IgD-negative memory B cell (primary cell): ENCODE measurements around the gene DGKZ. TPM values are rescaled to one million over a fixed set of nuclear protein-coding genes. Genes with fewer than 3 reads are reported as not detected.

Experiments used
- H3K27ac Mint-ChIP-seq, 3 donors: one replicate each; pipeline ENCODE4 v1.8.0; 2020 to 2022; ENCODE audit warnings: mild to moderate bottlenecking in 3 of 3, mixed read lengths in 3 of 3, moderate library complexity in 1 of 3
- H3K27me3 Mint-ChIP-seq: one replicate; pipeline ENCODE4 v1.8.0; 2021; ENCODE audit warnings: mixed read lengths
- H3K36me3 Mint-ChIP-seq: one replicate; pipeline ENCODE4 v1.8.0; 2020; ENCODE audit warnings: mild to moderate bottlenecking, mixed read lengths
- H3K4me1 Mint-ChIP-seq, 3 donors: one replicate each; pipeline ENCODE4 v1.8.0; 2020 to 2022; ENCODE audit warnings: mixed read lengths in 3 of 3, mild to moderate bottlenecking in 1 of 3
- H3K4me3 Mint-ChIP-seq, 4 donors: one replicate each; pipeline ENCODE4 v1.8.0; 2020 to 2022; ENCODE audit warnings: mild to moderate bottlenecking in 4 of 4, mixed read lengths in 4 of 4, moderate library complexity in 3 of 4
- H3K9me3 Mint-ChIP-seq, 3 donors: one replicate each; pipeline ENCODE4 v1.8.0; 2020 to 2021; ENCODE audit warnings: mixed read lengths in 3 of 3, mild to moderate bottlenecking in 1 of 3
- polyA plus RNA-seq: library from polyadenylated mRNA; unstranded; fragments of 300-500 nt; fragmentation: Illumina TruSeq; gene quantifications from one replicate; pipeline ENCODE4 v1.2.3, GENCODE V29; 2021

Gene DGKZ
- polyA plus RNA-seq, 1 donor from 2014 or later, result 9.0 TPM

DNA sequence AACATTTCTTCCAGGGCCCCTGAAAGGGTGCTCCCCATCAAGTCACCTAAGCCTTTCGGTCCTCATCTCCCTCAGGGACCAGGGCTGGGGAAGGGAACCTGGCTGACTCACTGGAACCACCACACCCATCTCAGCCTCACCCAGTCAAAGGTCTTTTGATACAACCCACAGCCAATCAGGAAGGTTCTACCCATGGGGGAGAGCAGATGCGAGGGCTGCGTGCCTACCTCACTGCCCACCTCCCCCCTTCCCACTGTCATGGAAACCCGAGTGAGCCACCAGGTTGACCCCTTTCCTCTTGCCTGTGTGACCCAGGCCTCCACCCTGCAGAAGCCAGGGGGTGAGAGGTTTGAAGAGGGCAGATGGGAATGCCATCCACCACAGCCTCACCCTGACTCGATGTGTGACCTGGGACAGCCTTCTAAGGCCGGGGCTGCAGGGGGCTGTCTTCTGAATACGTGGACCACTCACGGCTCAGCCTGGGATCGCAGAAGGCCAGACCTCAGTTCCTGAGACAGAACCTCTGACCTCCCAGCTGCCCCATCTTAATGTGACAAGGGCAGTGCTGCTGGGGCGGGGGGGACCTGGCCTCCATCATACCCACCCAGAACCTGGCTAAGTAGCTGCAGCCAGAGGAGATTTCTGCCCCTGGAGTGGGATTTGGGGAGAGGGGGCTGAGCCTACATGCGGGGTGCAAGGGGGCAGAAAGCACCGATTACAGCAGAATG lies 36.9 kb downstream of the DGKZ start:
- Mint-ChIP-seq H3K4me3 (peak overlapping the region in 1 of 4 donors; percentile 24), H3K27me3 (peaks cover 43% of the 10 kb centered on the region), H3K9me3 (no peaks in the 10 kb centered on the region), H3K27ac (no peak overlapping the region), H3K4me1 (peaks cover 0 to 4% (median 4%) of the 10 kb centered on the region in 3 donors), H3K36me3 (peaks cover 2% of the 10 kb centered on the region)

DNA sequence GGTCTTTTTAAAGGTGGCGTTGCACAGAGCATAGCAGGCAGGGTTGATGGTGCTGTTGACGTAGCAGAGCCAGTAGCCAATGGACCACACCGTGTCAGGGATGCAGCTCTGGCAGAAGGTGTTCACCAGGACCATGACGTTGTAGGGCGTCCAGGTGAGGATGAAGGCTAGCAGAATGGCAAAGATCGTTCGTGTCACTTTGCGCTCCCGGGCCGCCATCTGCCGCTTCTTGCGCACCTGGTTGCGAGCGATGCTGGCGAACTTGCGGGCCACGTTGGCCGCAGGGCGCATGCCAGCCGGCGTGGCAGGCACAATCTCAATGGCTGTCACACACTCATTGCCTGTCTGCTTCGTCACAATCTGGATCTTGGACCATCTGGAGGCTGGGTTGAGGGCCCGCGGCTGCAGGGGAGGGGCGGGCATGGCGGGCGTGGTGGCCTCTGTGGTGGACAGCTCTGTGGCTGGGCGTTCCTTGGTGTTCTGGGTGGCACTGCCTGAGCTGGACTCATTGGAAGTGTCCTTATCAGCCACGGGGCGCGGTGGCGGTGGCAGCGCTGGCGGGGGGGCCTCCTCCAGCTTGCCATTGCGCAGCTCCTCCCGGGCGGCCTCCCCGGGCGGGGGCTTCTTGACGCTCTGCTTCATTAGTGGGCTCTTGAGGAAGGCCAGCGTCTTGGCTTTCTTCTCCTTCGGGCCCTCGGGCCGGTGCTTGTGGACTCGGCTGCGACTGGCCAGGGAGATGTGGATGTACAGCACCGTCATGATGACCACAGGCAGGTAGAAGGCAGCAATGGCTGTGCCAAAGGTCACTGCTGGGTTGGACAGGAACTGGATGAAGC lies 38.1 kb downstream of the DGKZ start:
- H3K4me3 Mint-ChIP-seq, result peak overlapping the region in 1 of 4 donors; percentile 68
- H3K4me1 Mint-ChIP-seq, result peaks cover 0 to 8% (median 8%) of the 10 kb centered on the region in 3 donors
- H3K27me3 Mint-ChIP-seq, result peaks cover 55% of the 10 kb centered on the region
- no peaks in the 10 kb centered on the region for H3K9me3 Mint-ChIP-seq
- H3K36me3 Mint-ChIP-seq, result peaks cover 2% of the 10 kb centered on the region
- peak overlapping the region in 1 of 3 donors; percentile 45 for H3K27ac Mint-ChIP-seq

DNA sequence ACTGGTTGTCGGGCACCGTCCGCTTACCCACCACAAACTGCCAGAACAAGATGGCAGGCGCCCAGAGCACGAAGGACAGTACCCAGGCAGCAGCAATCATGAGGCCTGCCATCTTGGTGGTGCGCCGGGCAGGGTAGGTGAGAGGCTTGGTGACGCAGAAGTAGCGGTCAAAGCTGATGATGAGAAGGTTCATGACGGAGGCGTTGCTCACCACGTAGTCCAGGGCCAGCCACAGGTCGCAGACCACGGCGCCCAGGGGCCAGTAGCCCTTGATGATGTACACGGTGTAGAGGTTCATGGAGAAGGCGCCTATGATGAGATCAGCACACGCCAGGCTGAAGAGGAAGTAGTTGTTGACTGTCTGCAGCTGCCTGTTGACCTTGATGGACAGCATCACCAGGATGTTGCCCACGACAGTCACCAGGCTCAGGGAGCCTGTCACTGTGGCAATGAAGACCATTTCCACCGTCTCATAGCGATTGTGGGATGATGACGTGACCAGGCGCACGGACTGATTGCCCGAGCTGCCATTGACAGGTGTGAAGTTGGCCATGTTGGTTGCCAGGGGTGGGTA lies 38.8 kb downstream of the DGKZ start:
- Mint-ChIP-seq H3K27me3 (peaks cover 58% of the 10 kb centered on the region), H3K27ac (peak overlapping the region in 1 of 3 donors; percentile 53), H3K4me1 (peaks cover 0 to 8% (median 8%) of the 10 kb centered on the region in 3 donors), H3K4me3 (peak overlapping the region in 2 of 4 donors; percentile 28 to 55), H3K9me3 (no peaks in the 10 kb centered on the region), H3K36me3 (peaks cover 2% of the 10 kb centered on the region)

DNA sequence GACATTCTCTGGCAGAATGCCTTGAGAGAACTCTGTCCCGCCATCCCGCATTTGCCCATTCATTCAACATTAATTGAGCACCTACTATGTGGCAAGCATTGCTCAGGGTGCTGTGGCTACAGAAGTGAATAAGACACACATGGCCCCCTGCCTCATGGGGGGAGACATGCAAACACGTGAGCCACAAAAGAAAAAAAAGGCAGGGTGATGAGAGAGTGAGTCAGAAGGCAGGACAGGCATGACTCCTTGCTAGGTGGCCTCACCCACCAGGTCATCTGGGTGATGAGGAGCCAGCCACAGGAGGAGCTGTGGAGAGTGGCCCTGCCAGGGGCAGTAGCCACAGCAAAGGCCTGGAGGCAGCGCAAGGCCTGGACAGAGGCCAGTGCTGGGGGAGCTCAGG lies 39.4 kb downstream of the DGKZ start:
- H3K9me3 Mint-ChIP-seq, result no peaks in the 10 kb centered on the region
- H3K4me3 Mint-ChIP-seq, result peak overlapping the region in 2 of 4 donors; percentile 28 to 52
- H3K27me3 Mint-ChIP-seq, result peaks cover 58% of the 10 kb centered on the region
- H3K4me1 Mint-ChIP-seq, result peaks cover 0 to 8% (median 8%) of the 10 kb centered on the region in 3 donors
- no peak overlapping the region for H3K27ac Mint-ChIP-seq
- peaks cover 2% of the 10 kb centered on the region for H3K36me3 Mint-ChIP-seq

DNA sequence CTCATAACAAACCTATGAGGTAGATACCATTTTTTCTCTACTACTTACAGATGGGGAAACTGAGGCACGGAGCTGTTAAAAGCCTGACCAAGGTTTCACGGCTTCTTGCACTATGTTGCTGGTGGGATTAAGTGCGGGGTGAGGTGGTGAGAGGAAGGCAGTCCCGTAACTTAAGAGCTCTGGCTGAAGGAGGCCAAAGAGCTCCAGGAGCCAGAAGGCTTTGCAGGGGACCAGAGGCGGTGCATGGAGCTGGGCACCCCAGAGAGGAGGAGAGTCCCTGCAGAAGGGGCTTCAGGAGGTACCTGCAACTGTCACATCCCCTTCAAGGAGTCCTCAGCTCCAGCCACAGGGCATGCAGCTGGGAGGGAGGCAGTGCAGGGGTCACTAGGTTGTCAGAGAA lies 40.2 kb downstream of the DGKZ start:
- Mint-ChIP-seq H3K4me3 (peak overlapping the region in 2 of 4 donors; percentile 12 to 23), H3K9me3 (no peaks in the 10 kb centered on the region), H3K36me3 (peaks cover 2% of the 10 kb centered on the region), H3K27ac (no peak overlapping the region), H3K27me3 (peaks cover 55% of the 10 kb centered on the region), H3K4me1 (peaks cover 0 to 8% (median 8%) of the 10 kb centered on the region in 3 donors)

DNA sequence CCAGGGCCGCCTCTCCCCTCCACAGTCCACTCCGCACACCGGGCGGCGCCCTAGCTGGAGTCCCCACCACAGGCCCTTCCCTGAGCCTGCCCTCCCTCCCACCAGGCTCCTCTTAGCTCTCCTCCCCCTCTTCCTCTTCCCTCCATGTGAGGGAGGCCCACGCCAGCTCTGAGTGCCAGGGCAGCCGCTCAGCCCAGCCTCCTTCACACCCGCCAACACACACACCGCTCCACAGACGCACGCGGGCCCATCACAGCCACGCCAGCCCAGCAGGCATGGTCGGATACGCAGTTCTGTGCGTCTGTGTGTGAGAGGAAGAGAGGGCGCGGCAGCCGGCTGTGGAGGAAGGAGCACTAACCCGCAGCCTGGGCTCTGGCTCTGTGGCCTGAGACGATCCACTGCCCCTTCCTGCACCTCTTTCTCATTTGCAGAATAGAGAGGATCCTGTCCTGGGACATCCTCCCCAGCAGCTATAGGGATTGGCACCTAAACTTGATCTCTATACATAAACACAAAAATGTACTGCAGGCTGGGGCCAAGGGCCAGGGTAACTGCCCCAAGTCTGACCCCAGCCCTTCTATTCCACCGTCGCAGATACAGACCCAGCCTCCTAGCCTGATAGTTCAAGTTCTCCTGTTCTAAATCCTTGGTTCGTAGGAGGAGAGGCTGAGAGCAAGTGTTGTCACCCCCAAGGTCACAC lies 40.8 kb downstream of the DGKZ start:
- no peaks in the 10 kb centered on the region for H3K9me3 Mint-ChIP-seq
- no peak overlapping the region for H3K27ac Mint-ChIP-seq
- peaks cover 0 to 13% (median 12%) of the 10 kb centered on the region in 3 donors for H3K4me1 Mint-ChIP-seq
- H3K27me3 Mint-ChIP-seq, result peaks cover 60% of the 10 kb centered on the region
- H3K4me3 Mint-ChIP-seq, result no peak overlapping the region
- H3K36me3 Mint-ChIP-seq, result peaks cover 2% of the 10 kb centered on the region

DNA sequence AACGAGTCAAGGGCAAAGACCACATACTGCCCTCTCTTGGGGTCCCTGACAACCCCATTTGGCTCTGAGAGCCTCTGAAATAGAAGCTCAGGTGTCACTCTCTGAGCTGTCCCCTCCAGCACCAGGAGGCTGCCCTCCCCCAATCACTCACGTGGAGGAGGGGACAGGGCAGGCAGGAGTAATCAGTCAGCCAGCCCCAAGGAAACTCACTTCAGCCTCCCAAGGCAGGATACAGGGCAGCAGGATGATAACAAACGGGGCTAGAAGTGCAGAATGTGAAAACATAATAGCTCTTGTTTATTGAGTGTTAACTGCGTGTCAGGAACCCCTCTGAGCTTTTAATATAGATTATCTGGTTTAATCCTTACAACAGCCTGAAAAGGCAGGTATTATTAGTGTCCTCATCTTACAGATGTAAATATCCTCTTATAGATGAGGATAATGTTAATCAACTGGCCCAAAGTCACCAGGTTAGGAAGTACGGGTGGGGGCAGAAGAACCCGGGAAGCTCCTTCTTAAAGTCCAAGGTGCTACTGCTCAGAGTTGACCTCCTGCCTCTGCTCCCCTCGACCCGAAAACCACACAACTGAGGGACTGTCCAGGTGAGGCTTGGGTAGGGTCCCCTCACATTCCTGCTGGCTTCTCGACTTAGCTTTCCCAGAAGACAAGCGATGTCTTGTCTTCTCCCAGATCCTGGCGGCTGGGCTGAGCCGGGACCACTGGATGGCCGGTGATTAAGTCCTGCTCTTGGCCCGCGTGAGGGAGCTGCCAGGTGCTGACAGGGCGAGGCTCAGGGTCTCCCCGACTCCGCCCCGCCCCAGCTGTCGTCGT lies 41.6 kb downstream of the DGKZ start:
- H3K4me3 Mint-ChIP-seq, result peak overlapping the region in 2 of 4 donors; percentile 23 to 58
- H3K27me3 Mint-ChIP-seq, result peaks cover 60% of the 10 kb centered on the region
- H3K27ac Mint-ChIP-seq, result no peak overlapping the region
- peaks cover 2% of the 10 kb centered on the region for H3K36me3 Mint-ChIP-seq
- no peaks in the 10 kb centered on the region for H3K9me3 Mint-ChIP-seq
- peaks cover 0 to 15% (median 13%) of the 10 kb centered on the region in 3 donors for H3K4me1 Mint-ChIP-seq

DNA sequence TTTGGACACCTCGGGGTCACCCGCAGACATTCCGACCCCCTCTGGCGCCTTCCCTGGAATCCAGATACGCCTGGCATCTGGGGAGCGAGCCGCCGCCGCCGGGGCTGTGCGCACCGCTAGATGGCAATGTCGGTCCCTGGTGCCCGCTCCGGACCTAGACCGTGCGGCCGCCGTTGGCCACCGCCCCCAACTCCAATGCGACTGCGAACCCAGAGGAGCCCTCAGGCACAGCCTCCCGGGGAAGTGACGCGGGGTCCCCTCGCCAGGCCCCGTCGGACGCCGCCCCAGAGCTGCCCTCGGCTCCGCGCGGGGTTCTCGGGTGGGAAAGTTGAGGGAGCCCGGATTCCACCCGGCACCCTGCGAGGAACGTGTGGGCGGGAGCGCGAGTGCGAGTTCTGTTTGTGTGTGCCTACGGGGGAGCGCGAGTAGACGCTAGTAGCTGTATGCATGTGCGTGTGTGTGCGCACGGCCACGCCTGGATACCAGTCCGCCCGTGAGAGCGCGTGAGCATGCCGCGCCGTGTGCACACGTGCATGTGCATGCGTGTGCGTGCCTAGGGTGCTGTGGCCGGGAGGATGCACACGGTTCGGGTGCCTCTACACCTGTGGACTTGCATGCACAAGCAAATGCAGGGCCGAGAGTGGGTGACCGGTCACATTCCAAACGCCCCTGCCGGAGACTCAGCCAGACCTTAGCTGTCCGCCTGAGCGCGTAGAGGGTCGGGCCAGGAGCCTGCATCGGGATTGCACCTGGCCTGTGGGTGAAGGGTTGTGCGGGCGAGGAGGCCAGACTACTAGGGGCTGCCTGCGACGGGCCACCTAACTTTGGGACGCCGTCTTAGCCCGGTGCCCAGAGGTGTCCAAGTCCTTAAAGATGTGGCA lies 42.4 kb downstream of the DGKZ start:
- H3K27ac Mint-ChIP-seq, result peak overlapping the region in 1 of 3 donors; percentile 75
- H3K4me3 Mint-ChIP-seq, result peak overlapping the region in 3 of 4 donors; percentile 58 to 82 (median 78)
- peaks cover 2% of the 10 kb centered on the region for H3K36me3 Mint-ChIP-seq
- peaks cover 0 to 15% (median 13%) of the 10 kb centered on the region in 3 donors for H3K4me1 Mint-ChIP-seq
- peaks cover 54% of the 10 kb centered on the region for H3K27me3 Mint-ChIP-seq
- no peaks in the 10 kb centered on the region for H3K9me3 Mint-ChIP-seq

DNA sequence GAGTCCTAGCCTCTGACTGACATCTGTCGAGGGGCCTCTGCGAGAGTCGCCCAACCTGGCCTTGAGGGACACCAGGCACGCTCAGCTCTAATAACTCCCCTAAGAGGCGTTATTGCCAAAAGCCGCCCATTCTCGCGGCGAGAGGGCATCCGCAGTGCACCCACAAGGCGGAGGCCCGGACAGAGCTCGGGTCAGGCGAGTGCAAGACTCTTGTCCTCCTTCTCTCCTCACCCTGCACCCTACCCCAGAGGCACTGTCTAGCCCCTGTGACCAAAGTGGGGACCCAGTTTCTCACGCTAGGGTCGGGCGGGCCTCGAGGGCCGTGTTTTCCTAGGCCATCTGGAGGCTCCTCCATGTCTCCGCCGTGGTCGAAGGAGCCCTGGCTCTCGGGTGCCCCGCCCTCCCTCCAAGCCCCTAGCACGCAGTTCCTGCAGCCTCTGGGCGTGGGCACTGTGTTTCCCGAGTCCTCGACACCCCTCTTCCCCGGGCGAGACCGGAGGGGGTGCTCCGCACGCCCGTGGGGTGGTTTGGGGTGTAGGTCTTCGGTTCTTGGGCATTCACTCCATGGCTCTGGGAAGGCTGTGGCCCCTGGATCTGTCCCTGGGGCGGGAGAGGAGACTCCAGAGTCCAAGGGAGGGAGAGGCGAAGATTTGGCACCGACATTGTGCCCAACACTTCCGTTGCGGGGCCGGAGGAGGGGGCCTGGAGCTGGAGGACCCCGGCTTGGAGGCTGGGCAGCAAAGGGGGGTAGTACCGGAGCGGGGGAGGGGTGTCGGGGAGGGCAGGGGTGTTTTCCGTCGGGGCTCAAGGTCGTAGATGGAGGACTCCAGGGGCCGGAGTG lies 43.3 kb downstream of the DGKZ start:
- Mint-ChIP-seq H3K4me3 (peak overlapping the region in 2 of 4 donors; percentile 63 to 78), H3K27me3 (peaks cover 49% of the 10 kb centered on the region), H3K9me3 (no peaks in the 10 kb centered on the region), H3K27ac (peak overlapping the region in 1 of 3 donors; percentile 75), H3K4me1 (peaks cover 0 to 15% (median 13%) of the 10 kb centered on the region in 3 donors), H3K36me3 (peaks cover 2% of the 10 kb centered on the region)

DNA sequence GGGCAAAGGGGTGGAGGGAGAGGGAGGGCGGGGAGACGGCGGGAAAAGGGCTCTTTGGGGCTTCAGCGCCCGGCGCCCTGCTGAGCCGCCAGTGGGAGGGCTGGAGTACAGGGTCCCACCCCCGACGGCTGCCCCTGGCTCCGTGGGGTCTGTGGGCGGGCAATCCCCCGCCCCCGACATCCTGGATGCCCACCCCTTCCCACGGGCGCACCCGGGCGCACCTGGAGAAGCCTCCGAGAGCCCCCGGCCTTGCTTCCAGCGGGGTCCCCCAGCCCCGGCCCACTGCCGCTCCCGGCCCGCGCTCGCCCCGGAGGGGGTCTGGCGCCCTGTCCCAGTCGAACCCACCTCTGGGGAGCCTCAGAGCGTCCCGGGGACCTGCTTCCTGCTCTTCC lies 43.9 kb downstream of the DGKZ start:
- Mint-ChIP-seq H3K9me3 (no peaks in the 10 kb centered on the region), H3K4me3 (peak overlapping the region in 1 of 4 donors; percentile 17), H3K4me1 (peaks cover 0 to 15% (median 13%) of the 10 kb centered on the region in 3 donors), H3K27me3 (peaks cover 43% of the 10 kb centered on the region), H3K27ac (no peak overlapping the region), H3K36me3 (peaks cover 2% of the 10 kb centered on the region)

DNA sequence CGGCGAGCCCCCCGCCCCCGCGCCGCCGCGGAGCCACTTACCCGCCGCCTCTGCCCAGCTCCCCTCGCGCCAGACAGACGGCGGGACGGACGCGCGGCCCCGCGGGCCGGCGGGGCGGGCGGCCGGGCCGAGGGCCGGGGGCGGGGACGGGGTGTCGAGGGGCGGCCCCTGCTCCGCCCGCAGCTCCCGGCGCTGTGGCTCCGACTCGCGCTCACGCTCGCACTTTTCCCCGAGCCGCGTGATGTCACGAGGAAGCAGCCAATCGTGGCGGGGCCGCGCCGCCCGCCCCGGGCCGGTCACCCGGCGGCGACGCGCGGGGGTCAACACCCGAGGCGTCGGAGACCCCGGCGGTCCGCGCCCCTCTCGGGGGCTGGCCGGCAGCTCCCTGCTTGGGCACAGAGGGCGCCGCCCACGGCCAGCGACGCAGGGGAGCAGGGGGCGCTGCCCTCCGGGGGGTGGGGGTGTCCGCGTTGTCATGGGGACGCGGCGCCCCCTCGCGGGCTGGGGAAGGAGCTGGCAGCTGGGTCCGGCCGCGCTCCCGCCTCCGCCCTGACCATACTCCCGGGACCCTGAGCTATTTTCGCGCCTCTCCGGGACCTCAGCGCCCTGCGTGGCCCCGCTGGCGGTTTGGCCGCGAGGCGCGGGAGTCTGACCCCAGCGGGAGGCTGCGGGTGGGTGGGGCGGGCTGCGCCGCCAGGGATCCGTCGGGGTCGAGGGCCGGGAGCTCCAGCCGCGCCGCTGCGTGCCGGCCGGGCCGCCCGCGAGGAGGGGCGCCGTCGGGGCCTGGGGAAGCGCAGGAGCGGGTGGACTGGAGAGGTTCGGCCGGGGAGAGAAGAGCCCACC lies 44.5 kb downstream of the DGKZ start, which contains the start of gene CHRM4:
CHRM4 (minus strand) TSS at position 199 of the 843 bp plus-strand sequence. CDS start 5,219 bp downstream, outside the sequence.
- Mint-ChIP-seq H3K4me1 (peaks cover 0 to 13% (median 10%) of the 10 kb centered on the region in 3 donors), H3K27me3 (peaks cover 37% of the 10 kb centered on the region), H3K9me3 (no peaks in the 10 kb centered on the region), H3K4me3 (peak within 1 kb of the TSS in 3 of 4 donors; percentile 39 to 74 (median 58)), H3K36me3 (no peaks in the 10 kb centered on the region), H3K27ac (peak within 1 kb of the TSS in 1 of 3 donors; percentile 45)
